Measurements from ENCODE around the gene DIP2B. TPM values are rescaled to one million over a fixed set of nuclear protein-coding genes. Genes with fewer than 3 reads are reported as not detected.

Gene DIP2B
- total and polyA plus RNA-seq, 8 donors: 2.7 to 136 (median 8.9) TPM

DNA sequence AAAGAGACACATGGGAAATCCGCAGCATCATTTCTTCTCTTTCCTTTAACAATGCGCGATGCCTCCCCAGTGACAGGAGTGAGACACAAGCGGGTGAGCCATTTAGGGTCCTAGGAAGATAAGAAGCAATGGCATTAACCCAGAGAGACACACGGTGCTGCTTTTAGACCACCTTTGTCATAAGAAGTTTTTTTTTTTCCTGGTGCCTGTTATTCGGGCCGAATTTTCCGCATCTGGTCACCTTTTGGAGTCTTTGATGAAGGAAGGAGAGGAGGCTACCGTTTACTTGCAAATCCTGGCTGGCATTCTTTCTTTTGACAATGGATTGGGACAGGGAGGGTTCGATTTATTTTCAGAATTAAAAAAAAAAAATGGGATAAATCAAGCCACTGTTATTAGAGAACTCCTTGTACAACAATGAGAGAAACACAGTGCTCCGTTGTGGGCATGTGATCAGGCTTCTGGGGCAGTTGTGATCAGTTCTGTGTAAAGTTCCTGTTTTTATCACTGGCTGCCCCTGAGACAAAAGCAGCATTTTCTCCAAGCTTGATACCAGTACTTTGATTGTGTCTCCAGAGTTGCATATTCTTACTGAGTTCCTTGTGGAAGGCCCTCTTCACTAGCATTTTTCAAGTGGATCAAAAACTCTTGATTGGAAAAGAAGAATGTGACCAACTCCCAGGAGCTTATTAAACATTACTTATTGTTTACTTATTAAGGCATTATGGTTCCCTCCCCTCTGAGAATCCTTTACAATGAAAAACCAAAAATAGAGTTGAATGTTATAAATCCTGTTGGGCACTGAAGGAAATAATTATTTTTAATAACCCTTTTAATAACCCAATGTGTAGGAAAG, 1.1 kb downstream of the DIP2B start:
- TF ChIP-seq, protein P1, sequence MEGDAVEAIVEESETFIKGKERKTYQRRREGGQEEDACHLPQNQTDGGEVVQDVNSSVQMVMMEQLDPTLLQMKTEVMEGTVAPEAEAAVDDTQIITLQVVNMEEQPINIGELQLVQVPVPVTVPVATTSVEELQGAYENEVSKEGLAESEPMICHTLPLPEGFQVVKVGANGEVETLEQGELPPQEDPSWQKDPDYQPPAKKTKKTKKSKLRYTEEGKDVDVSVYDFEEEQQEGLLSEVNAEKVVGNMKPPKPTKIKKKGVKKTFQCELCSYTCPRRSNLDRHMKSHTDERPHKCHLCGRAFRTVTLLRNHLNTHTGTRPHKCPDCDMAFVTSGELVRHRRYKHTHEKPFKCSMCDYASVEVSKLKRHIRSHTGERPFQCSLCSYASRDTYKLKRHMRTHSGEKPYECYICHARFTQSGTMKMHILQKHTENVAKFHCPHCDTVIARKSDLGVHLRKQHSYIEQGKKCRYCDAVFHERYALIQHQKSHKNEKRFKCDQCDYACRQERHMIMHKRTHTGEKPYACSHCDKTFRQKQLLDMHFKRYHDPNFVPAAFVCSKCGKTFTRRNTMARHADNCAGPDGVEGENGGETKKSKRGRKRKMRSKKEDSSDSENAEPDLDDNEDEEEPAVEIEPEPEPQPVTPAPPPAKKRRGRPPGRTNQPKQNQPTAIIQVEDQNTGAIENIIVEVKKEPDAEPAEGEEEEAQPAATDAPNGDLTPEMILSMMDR (IDR thresholded peaks at IDR 0.05): no peak
- TF ChIP-seq EP300 (IDR thresholded peaks at IDR 0.05) (no peak), POLR2A (IDR thresholded peaks at IDR 0.05) (no peak), POLR2AphosphoS5 (IDR thresholded peaks at IDR 0.05) (no peak)
- H3K4me1 ChIP-seq: peaks cover 14 to 58% (median 37%) of the 10 kb centered on the region in 4 donors
- H3K36me3 ChIP-seq: no peaks in the 10 kb centered on the region
- H3K27me3 ChIP-seq: no peaks in the 10 kb centered on the region
- peak overlapping the region; percentile 77 to 97 (median 84) for H3K4me3 ChIP-seq
- peak in 1 of 2 donors; percentile 61 for DNase-seq
- intact Hi-C loops (cut with DNase I; ENCODE audit: low total_unique reads): no loop called here
- H3K9me3 ChIP-seq: no peaks in the 10 kb centered on the region
- 1 to 3% (median 1%) methylated on average over 11 of the region's 11 CpGs for WGBS, 5 donors
- H3K27ac ChIP-seq: peak overlapping the region; percentile 0 to 96 (median 95)

DNA sequence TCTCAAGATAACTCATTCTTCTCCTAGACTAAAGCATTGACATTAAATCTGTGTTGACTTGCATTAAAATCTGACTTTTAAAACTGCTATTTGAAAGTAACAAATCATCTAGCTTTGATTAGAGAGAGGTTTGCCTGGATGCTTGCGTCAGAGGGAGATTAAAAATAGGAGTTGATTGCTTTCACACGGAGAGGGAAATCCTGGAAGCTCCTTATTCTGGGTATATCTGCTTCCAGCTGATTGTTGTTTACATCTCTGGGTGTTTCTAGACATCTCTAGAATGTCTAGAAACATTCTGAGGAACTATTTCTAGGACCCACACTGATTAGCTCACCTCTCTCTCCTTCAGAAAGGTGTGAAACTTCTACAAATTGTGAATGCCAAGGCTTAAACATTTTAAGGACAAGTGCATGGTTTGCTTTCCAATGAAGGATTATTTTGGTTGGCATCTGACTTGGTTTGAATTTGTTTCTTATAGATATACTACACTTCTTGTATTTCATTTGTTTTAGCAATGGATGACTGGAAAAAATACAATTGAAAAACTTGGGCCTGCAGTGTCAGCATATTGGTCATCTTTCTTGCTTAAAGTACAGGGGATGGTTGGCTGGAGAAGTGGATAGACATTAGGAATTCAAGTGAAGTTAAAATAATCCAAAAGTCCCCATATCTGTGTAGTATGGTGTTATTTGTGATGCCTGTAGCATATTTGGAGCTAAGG, 2.1 kb downstream of the DIP2B start:
- H3K4me3 ChIP-seq: peak overlapping the region in 3 of 4 donors; percentile 81 to 97 (median 86)
- no peaks in the 10 kb centered on the region for H3K36me3 ChIP-seq
- peak in 1 of 2 donors; percentile 34 for DNase-seq
- H3K4me1 ChIP-seq: peaks cover 14 to 58% (median 37%) of the 10 kb centered on the region in 4 donors
- TF ChIP-seq POLR2AphosphoS5 (IDR thresholded peaks at IDR 0.05): no peak
- no peak for TF ChIP-seq EP300 (IDR thresholded peaks at IDR 0.05)
- TF ChIP-seq POLR2A (IDR thresholded peaks at IDR 0.05): no peak
- TF ChIP-seq, protein P1 (IDR thresholded peaks at IDR 0.05): no peak
- H3K27me3 ChIP-seq: no peaks in the 10 kb centered on the region
- H3K9me3 ChIP-seq: no peaks in the 10 kb centered on the region
- intact Hi-C loops (cut with DNase I; ENCODE audit: low total_unique reads): no loop called here
- peak overlapping the region in 4 of 5 donors; percentile 43 to 96 (median 95) for H3K27ac ChIP-seq
- 12 to 32% (median 20%) methylated on average over 2 of the region's 2 CpGs for WGBS, 5 donors

DNA sequence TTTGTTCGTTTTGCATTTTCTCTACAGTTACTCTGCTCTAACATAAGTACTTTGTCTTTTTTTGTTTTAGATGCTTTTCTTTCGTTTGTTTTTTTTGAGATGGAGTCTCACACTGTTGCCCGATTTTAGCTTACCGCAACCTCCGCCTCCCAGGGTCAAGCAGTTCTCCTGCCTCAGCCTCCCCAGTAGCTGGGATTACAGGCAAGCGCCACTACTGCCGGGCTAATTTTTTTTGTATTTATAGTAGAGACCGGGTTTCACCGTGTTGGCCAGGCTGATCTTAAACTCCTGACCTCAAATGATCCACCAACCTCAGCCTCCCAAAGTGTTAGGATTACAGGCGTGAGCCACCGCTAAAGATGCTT, 2.7 kb downstream of the DIP2B start:
- no peak for DNase-seq
- Histone ChIP-seq H3K9me3 (no peaks in the 10 kb centered on the region), H3K27me3 (no peaks in the 10 kb centered on the region), H3K36me3 (no peaks in the 10 kb centered on the region), H3K4me1 (peaks cover 14 to 58% (median 37%) of the 10 kb centered on the region in 4 donors), H3K27ac (peak overlapping the region in 1 of 5 donors; percentile 94), H3K4me3 (no peak overlapping the region)
- 69 to 78% (median 77%) methylated on average over 11 of the region's 11 CpGs for WGBS, 5 donors
- intact Hi-C loops (cut with DNase I; ENCODE audit: low total_unique reads): no loop called here
- TF ChIP-seq EP300 (IDR thresholded peaks at IDR 0.05) (no peak), POLR2AphosphoS5 (IDR thresholded peaks at IDR 0.05) (no peak), POLR2A (IDR thresholded peaks at IDR 0.05) (no peak)
- TF ChIP-seq, protein P1 (IDR thresholded peaks at IDR 0.05): no peak

DNA sequence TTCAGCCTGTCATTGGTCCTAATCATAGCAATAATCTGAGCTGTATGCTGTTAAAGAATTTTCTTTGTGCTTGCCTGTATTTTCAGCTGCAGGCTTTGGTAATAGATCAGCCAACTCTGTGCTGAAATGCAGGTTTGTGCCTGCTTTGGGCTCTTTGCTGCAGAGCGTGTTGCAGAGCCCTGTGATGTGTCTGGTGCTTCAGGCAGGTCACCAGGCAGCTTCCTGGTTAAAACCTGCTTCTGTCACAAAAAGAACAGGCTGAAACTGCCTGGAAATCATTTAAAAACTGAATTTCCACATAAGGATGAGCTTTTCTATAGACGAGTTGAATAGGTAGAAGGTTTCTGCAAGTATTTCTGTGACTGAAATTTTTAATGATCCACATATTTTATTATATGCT, 3.1 kb downstream of the DIP2B start:
- Histone ChIP-seq H3K27ac (no peak overlapping the region), H3K4me3 (no peak overlapping the region), H3K27me3 (no peaks in the 10 kb centered on the region), H3K36me3 (no peaks in the 10 kb centered on the region), H3K9me3 (no peaks in the 10 kb centered on the region), H3K4me1 (peaks cover 14 to 63% (median 37%) of the 10 kb centered on the region in 4 donors)
- TF ChIP-seq, protein P1 (IDR thresholded peaks at IDR 0.05): no peak
- TF ChIP-seq POLR2A (IDR thresholded peaks at IDR 0.05) (no peak), EP300 (IDR thresholded peaks at IDR 0.05) (no peak), POLR2AphosphoS5 (IDR thresholded peaks at IDR 0.05) (no peak)
- intact Hi-C loops (cut with DNase I; ENCODE audit: low total_unique reads): no loop called here
- peak in 1 of 2 donors; percentile 36 for DNase-seq
- WGBS, 5 donors: 59 to 75% (median 68%) methylated on average over 2 of the region's 2 CpGs

Data from stomach (tissue), 9 donors.